Neural crest cell (in vitro differentiated cells): ENCODE results near the gene PDE6G. TPM values are rescaled to one million over a fixed set of nuclear protein-coding genes. Genes with fewer than 3 reads are reported as not detected.

Experiments
- DNase-seq: peaks from one replicate; pipeline ENCODE4 v3.0.0; 2021; ENCODE audit warnings: low read depth, mixed read lengths, low spot score
- H3K27ac Mint-ChIP-seq: one replicate; pipeline ENCODE4 v1.8.0; 2021; ENCODE audit warnings: mild to moderate bottlenecking, mixed read lengths; ENCODE audit not compliant: unreplicated experiment
- H3K27me3 Mint-ChIP-seq: 2 replicates; pipeline ENCODE4 v1.8.0; 2021; ENCODE audit warnings: low read depth, mild to moderate bottlenecking, mixed read lengths
- H3K36me3 Mint-ChIP-seq: 2 replicates; pipeline ENCODE4 v1.8.0; 2021; ENCODE audit warnings: low read depth, mild to moderate bottlenecking, mixed read lengths
- H3K4me1 Mint-ChIP-seq: 2 replicates; pipeline ENCODE4 v1.8.0; 2021; ENCODE audit warnings: mixed read lengths
- H3K4me3 Mint-ChIP-seq: one replicate; pipeline ENCODE4 v1.8.0; 2021; ENCODE audit warnings: mild to moderate bottlenecking, mixed read lengths
- H3K9me3 Mint-ChIP-seq: 2 replicates; pipeline ENCODE4 v1.8.0; 2021; ENCODE audit warnings: mixed read lengths
- CTCF ChIP-seq: fragments of 200-600 bp; sonication (generic); conservative IDR thresholded peaks from 2 replicates; pipeline ENCODE4 v1.5.0; 2021; ENCODE audit warnings: antibody characterized with exemption, mild to moderate bottlenecking
- total RNA-seq: library from RNA; stranded (reverse); gene quantifications from 2 replicates; pipeline ENCODE4 v1.2.1, GENCODE V29; 2021

PDE6G gene
- total RNA-seq, 1 donor from 2014 or later: 0.79 TPM

GRCh38 chr17:81691196-81691595 lies 34.9 kb upstream of the PDE6G start:
- no peaks in the 10 kb centered on the region for H3K9me3 Mint-ChIP-seq
- TF ChIP-seq CTCF: no peak
- no peak for DNase-seq
- no peaks in the 10 kb centered on the region for H3K27me3 Mint-ChIP-seq
- peaks cover 2% of the 10 kb centered on the region for H3K36me3 Mint-ChIP-seq
- no peak overlapping the region for H3K27ac Mint-ChIP-seq
- H3K4me1 Mint-ChIP-seq: no peaks in the 10 kb centered on the region
- no peak overlapping the region for H3K4me3 Mint-ChIP-seq

- no peaks in the 10 kb centered on the region for H3K27me3 Mint-ChIP-seq
- no peaks in the 10 kb centered on the region for H3K9me3 Mint-ChIP-seq
- no peak overlapping the region for H3K4me3 Mint-ChIP-seq
- H3K36me3 Mint-ChIP-seq: peaks cover 2% of the 10 kb centered on the region
- H3K4me1 Mint-ChIP-seq: no peaks in the 10 kb centered on the region
- no peak overlapping the region for H3K27ac Mint-ChIP-seq
- DNase-seq: no peak
- TF ChIP-seq CTCF: no peak
These were observed 34.2 kb upstream of the PDE6G start for GRCh38 chr17:81690549-81690948.

- no peaks in the 10 kb centered on the region for H3K9me3 Mint-ChIP-seq
- peaks cover 2% of the 10 kb centered on the region for H3K36me3 Mint-ChIP-seq
- H3K27ac Mint-ChIP-seq: no peak overlapping the region
- no peak for DNase-seq
- no peak for TF ChIP-seq CTCF
- H3K27me3 Mint-ChIP-seq: no peaks in the 10 kb centered on the region
- H3K4me1 Mint-ChIP-seq: no peaks in the 10 kb centered on the region
- peak overlapping the region; percentile 15 for H3K4me3 Mint-ChIP-seq
These were observed 33.7 kb upstream of the PDE6G start for GRCh38 chr17:81690066-81690465.

GRCh38 chr17:81688616-81689015 lies 32.3 kb upstream of the PDE6G start:
- peaks cover 2% of the 10 kb centered on the region for H3K36me3 Mint-ChIP-seq

GRCh38 chr17:81687770-81688541 lies 31.6 kb upstream of the PDE6G start:
- no peak for TF ChIP-seq CTCF
- DNase-seq: no peak
- Mint-ChIP-seq H3K27me3 (no peaks in the 10 kb centered on the region), H3K36me3 (peaks cover 2% of the 10 kb centered on the region), H3K4me3 (peak overlapping the region; percentile 76), H3K9me3 (no peaks in the 10 kb centered on the region), H3K27ac (no peak overlapping the region), H3K4me1 (peaks cover 12% of the 10 kb centered on the region)

More at GRCh38 chr17:81688616-81689015, 32.3 kb upstream of the PDE6G start:
- Mint-ChIP-seq H3K27me3 (no peaks in the 10 kb centered on the region), H3K27ac (no peak overlapping the region), H3K4me1 (peaks cover 9% of the 10 kb centered on the region), H3K4me3 (no peak overlapping the region), H3K9me3 (no peaks in the 10 kb centered on the region)
- no peak for TF ChIP-seq CTCF
- DNase-seq: no peak
